ENCODE measurements around the gene FCSK.
"Not testable (repeated sequence)": the region's sequence is repeated elsewhere in the genome, so short reads cannot be mapped to it uniquely, and the experiment has no call there.

The FCSK gene
- long read RNA-seq, full-length matches to known transcripts, result 2 of 21 reads
- long read RNA-seq, partial matches to known transcripts, result 6 of 21 reads
- long read RNA-seq, other reads (novel, unspliced or antisense), result 13 of 21 reads

- H3K4me3 ChIP-seq (replicated peaks; ENCODE audit: insufficient read depth, low read length), result peak within 1 kb of the TSS; percentile 100
- H3K27ac ChIP-seq (replicated peaks), result peak within 1 kb of the TSS; percentile 100
- peak; percentile 42 to 57 for DNase-seq (ENCODE audit: low read depth in 1 of 2, low spot score in 1 of 2)
- no peak for TF ChIP-seq REST (IDR thresholded peaks at IDR 0.05; ENCODE audit: insufficient replicate concordance, low read depth)
- no peak for TF ChIP-seq SPI1 (IDR thresholded peaks at IDR 0.05; ENCODE audit: borderline replicate concordance, low read depth)
- TF ChIP-seq GABPA (IDR thresholded peaks at IDR 0.05; ENCODE audit: low read depth), result no peak
- TF ChIP-seq POLR2AphosphoS5 (IDR thresholded peaks at IDR 0.05; ENCODE audit: low read depth), result no peak
- TF ChIP-seq CTCF (IDR thresholded peaks at IDR 0.05; ENCODE audit: insufficient read depth, low read length), result no peak
- H3K27me3 ChIP-seq (ENCODE audit: insufficient read depth, poor library complexity, severe bottlenecking), result no peaks in the 10 kb centered on the region
Observed at GRCh38 chr16:70454222-70455034, at the start of gene FCSK. Gene FCSK (plus strand): TSS chr16:70454595. CDS start chr16:70463191, 8,596 bp downstream.

GRCh38 chr16:70406104-70406503 lies 48.3 kb upstream of the FCSK start:
- not testable (repeated sequence) for H3K27me3 ChIP-seq (ENCODE audit: insufficient read depth, poor library complexity, severe bottlenecking); DNase-seq (ENCODE audit: low read depth in 1 of 2, low spot score in 1 of 2); H3K27ac ChIP-seq (replicated peaks); H3K4me3 ChIP-seq (replicated peaks; ENCODE audit: insufficient read depth, low read length)

GRCh38 chr16:70407811-70408274 lies 46.6 kb upstream of the FCSK start:
- DNase-seq (ENCODE audit: low read depth in 1 of 2, low spot score in 1 of 2), result no peak
- no peak for TF ChIP-seq REST (IDR thresholded peaks at IDR 0.05; ENCODE audit: insufficient replicate concordance, low read depth)
- Histone ChIP-seq H3K27me3 (ENCODE audit: insufficient read depth, poor library complexity, severe bottlenecking) (no peaks in the 10 kb centered on the region), H3K27ac (replicated peaks) (no peak overlapping the region), H3K4me3 (replicated peaks; ENCODE audit: insufficient read depth, low read length) (no peak overlapping the region)

GRCh38 chr16:70410734-70411133 lies 43.7 kb upstream of the FCSK start:
- no peak for TF ChIP-seq SPI1 (IDR thresholded peaks at IDR 0.05; ENCODE audit: borderline replicate concordance, low read depth)
- no peak for TF ChIP-seq REST (IDR thresholded peaks at IDR 0.05; ENCODE audit: insufficient replicate concordance, low read depth)
- no peak for TF ChIP-seq GABPA (IDR thresholded peaks at IDR 0.05; ENCODE audit: low read depth)
- TF ChIP-seq POLR2AphosphoS5 (IDR thresholded peaks at IDR 0.05; ENCODE audit: low read depth), result no peak
- DNase-seq (ENCODE audit: low read depth in 1 of 2, low spot score in 1 of 2), result no peak
- no peak overlapping the region for H3K4me3 ChIP-seq (replicated peaks; ENCODE audit: insufficient read depth, low read length)
- no peak overlapping the region for H3K27ac ChIP-seq (replicated peaks)
- no peaks in the 10 kb centered on the region for H3K27me3 ChIP-seq (ENCODE audit: insufficient read depth, poor library complexity, severe bottlenecking)
